Suprapubic skin (tissue), 4 donors: ENCODE measurements around the gene KIRREL3.

Experiments
- EP300 ChIP-seq: sonication (generic); formaldehyde crosslinking; IDR thresholded peaks from one replicate; pipeline ENCODE4 v1.6.1; 2017; ENCODE audit warnings: antibody characterized with exemption
- POLR2A ChIP-seq, 2 donors: fragments of 450-650 bp; IDR thresholded peaks; one replicate each; pipeline ENCODE4 v1.6.1; 2017; ENCODE audit warnings: antibody characterized with exemption in 2 of 2, mild to moderate bottlenecking in 2 of 2, moderate library complexity in 2 of 2
- POLR2AphosphoS5 ChIP-seq, 3 donors: sonication (generic); formaldehyde crosslinking; IDR thresholded peaks; one replicate each; pipeline ENCODE4 v1.6.1; 2017; ENCODE audit warnings: antibody characterized with exemption in 3 of 3
- TF ChIP-seq, protein P1 (sequence below), 2 donors: fragments of 200-600 bp in 1 of 2; fragments of 450-650 bp in 1 of 2; sonication (generic) in 1 of 2; IDR thresholded peaks; one replicate each; pipeline ENCODE4 v1.5.1; 2016 to 2019; ENCODE audit warnings: antibody characterized with exemption in 2 of 2, mild to moderate bottlenecking in 1 of 2, moderate library complexity in 1 of 2

DNA sequence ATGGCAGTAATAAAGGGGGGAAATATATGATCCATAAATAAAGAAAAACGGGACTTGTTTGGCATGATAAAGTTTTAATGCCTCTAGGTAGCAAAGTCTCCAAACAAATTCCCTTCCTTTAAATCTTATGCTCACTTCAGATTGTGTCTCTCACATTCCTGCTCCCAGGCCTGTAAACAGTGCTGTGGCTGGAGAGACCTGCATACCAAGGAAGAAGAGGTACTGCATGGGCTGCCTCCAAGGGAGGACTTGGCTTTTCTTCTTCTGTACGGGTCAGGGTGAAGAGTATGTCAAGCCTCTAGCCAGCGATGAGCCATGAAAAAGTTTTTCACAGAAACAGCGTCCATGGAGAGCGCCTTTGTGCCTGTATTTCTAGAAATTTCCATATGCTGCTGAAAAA, 161.8 kb downstream of the KIRREL3 start:
- TF ChIP-seq POLR2A (IDR thresholded peaks at IDR 0.05): no peak
- TF ChIP-seq, protein P1, sequence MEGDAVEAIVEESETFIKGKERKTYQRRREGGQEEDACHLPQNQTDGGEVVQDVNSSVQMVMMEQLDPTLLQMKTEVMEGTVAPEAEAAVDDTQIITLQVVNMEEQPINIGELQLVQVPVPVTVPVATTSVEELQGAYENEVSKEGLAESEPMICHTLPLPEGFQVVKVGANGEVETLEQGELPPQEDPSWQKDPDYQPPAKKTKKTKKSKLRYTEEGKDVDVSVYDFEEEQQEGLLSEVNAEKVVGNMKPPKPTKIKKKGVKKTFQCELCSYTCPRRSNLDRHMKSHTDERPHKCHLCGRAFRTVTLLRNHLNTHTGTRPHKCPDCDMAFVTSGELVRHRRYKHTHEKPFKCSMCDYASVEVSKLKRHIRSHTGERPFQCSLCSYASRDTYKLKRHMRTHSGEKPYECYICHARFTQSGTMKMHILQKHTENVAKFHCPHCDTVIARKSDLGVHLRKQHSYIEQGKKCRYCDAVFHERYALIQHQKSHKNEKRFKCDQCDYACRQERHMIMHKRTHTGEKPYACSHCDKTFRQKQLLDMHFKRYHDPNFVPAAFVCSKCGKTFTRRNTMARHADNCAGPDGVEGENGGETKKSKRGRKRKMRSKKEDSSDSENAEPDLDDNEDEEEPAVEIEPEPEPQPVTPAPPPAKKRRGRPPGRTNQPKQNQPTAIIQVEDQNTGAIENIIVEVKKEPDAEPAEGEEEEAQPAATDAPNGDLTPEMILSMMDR (IDR thresholded peaks at IDR 0.05): no peak
- TF ChIP-seq EP300: no peak
- no peak for TF ChIP-seq POLR2AphosphoS5 (IDR thresholded peaks at IDR 0.05)
